Left ventricle myocardium inferior (tissue), 1 donor: ENCODE measurements around the gene SHC4. TPM values are rescaled to one million over a fixed set of nuclear protein-coding genes. Genes with fewer than 3 reads are reported as not detected.

Experiments
- DNase-seq: peaks from one replicate; pipeline ENCODE4 v3.0.0-alpha.2; 2020
- H3K27ac ChIP-seq: fragments of 200-600 bp; replicated peaks from 2 replicates; pipeline ENCODE4 v1.8.0; 2021
- H3K27me3 ChIP-seq: fragments of 200-600 bp; 2 replicates; pipeline ENCODE4 v1.8.0; 2021; ENCODE audit warnings: low read depth
- H3K36me3 ChIP-seq: fragments of 200-600 bp; 2 replicates; pipeline ENCODE4 v1.8.0; 2021
- H3K4me1 ChIP-seq: fragments of 200-600 bp; 2 replicates; pipeline ENCODE4 v1.8.0; 2021
- H3K4me3 ChIP-seq: fragments of 200-600 bp; 2 replicates; pipeline ENCODE4 v1.8.0; 2021; ENCODE audit warnings: mild to moderate bottlenecking, moderate library complexity
- H3K9me3 ChIP-seq: fragments of 200-600 bp; replicated peaks from 2 replicates; pipeline ENCODE4 v1.8.0; 2021
- CTCF ChIP-seq: fragments of 200-600 bp; IDR thresholded peaks from 2 replicates; pipeline ENCODE4 v1.8.0; 2021; ENCODE audit warnings: antibody characterized with exemption, mild to moderate bottlenecking, borderline replicate concordance
- intact Hi-C: fragments of 100-400 bp; cut with micrococcal nuclease; formaldehyde crosslinking; loops from one replicate; pipeline ENCODE4 v1.11.0; 2022
- total RNA-seq: library from RNA; stranded (reverse); fragmentation: NEBNext Ultra II Directional; extraction: Animal tissue kit (Norgen Biotek cat#: 25700); gene quantifications from one replicate; pipeline ENCODE4 v1.2.1, GENCODE V29; 2021
- donor health status: DM: no; HTN: yes; CAD: no; lungs with severe emphysema.

SHC4 gene
- total RNA-seq, 1 donor from 2014 or later = 3.3 TPM

GRCh38 chr15:48851956-48852355 is 111.8 kb downstream of the SHC4 start:
- no peak for TF ChIP-seq CTCF
- no peak for DNase-seq
- H3K27me3 ChIP-seq = no peaks in the 10 kb centered on the region
- no peak overlapping the region for H3K27ac ChIP-seq
- intact Hi-C loops = no loop called here
- H3K4me1 ChIP-seq = peaks cover 12% of the 10 kb centered on the region
- H3K9me3 ChIP-seq = no peaks in the 10 kb centered on the region
- no peaks in the 10 kb centered on the region for H3K36me3 ChIP-seq
- no peak overlapping the region for H3K4me3 ChIP-seq

- no peaks in the 10 kb centered on the region for H3K27me3 ChIP-seq
- no peaks in the 10 kb centered on the region for H3K9me3 ChIP-seq
- no peak overlapping the region for H3K27ac ChIP-seq
- H3K36me3 ChIP-seq = no peaks in the 10 kb centered on the region
- peaks cover 5% of the 10 kb centered on the region for H3K4me1 ChIP-seq
- intact Hi-C loops = no loop called here
- TF ChIP-seq CTCF = no peak
- no peak overlapping the region for H3K4me3 ChIP-seq
- no peak for DNase-seq
These were observed 113.1 kb downstream of the SHC4 start for GRCh38 chr15:48850648-48851047.

GRCh38 chr15:48845123-48845522 is 118.6 kb downstream of the SHC4 start:
- Histone ChIP-seq H3K4me3 (no peak overlapping the region), H3K27ac (no peak overlapping the region), H3K4me1 (no peaks in the 10 kb centered on the region), H3K27me3 (no peaks in the 10 kb centered on the region), H3K36me3 (no peaks in the 10 kb centered on the region), H3K9me3 (no peaks in the 10 kb centered on the region)
- DNase-seq = no peak
- intact Hi-C loops = no loop called here
- TF ChIP-seq CTCF = no peak

GRCh38 chr15:48842501-48842900 is 121.2 kb downstream of the SHC4 start:
- H3K27ac ChIP-seq = no peak overlapping the region
- no peaks in the 10 kb centered on the region for H3K36me3 ChIP-seq
- TF ChIP-seq CTCF = no peak
- no peak overlapping the region for H3K4me3 ChIP-seq
- H3K4me1 ChIP-seq = no peaks in the 10 kb centered on the region
- no peak for DNase-seq
- no peaks in the 10 kb centered on the region for H3K27me3 ChIP-seq
- intact Hi-C loops = no loop called here
- no peaks in the 10 kb centered on the region for H3K9me3 ChIP-seq

GRCh38 chr15:48834756-48835155 is 129.0 kb downstream of the SHC4 start:
- H3K9me3 ChIP-seq = peaks cover 24% of the 10 kb centered on the region
- H3K27me3 ChIP-seq = no peaks in the 10 kb centered on the region
- DNase-seq = no peak
- no peak overlapping the region for H3K27ac ChIP-seq
- H3K4me3 ChIP-seq = no peak overlapping the region
- TF ChIP-seq CTCF = no peak
- no peaks in the 10 kb centered on the region for H3K4me1 ChIP-seq
- intact Hi-C loops = no loop called here
- H3K36me3 ChIP-seq = peaks cover 10% of the 10 kb centered on the region
